HG02763 (cell line): ENCODE results near the gene CUBN.

Source experiments
- ATAC-seq: cut with Tn5 transposase; IDR thresholded peaks from one replicate; pipeline ENCODE4 v1.9.1; 2021; ENCODE audit warnings: mild to moderate bottlenecking, moderate library complexity; ENCODE audit not compliant: unreplicated experiment

Gene CUBN

GRCh38 chr10:16992611-16993119, 136.9 kb downstream of the CUBN start:
- no peak for ATAC-seq

GRCh38 chr10:16991011-16991410, 138.6 kb downstream of the CUBN start:
- ATAC-seq = no peak

- no peak for ATAC-seq
Observed at GRCh38 chr10:16989826-16990293, 139.8 kb downstream of the CUBN start.

GRCh38 chr10:16988900-16989299, 140.7 kb downstream of the CUBN start:
- no peak for ATAC-seq

- no peak for ATAC-seq
Observed at GRCh38 chr10:16987976-16988610, 141.5 kb downstream of the CUBN start.

- ATAC-seq = no peak
Observed at GRCh38 chr10:16987206-16987621, 142.4 kb downstream of the CUBN start.

- no peak for ATAC-seq
Observed at GRCh38 chr10:16986406-16987205, 143.0 kb downstream of the CUBN start.

GRCh38 chr10:16986082-16986405, 143.6 kb downstream of the CUBN start:
- no peak for ATAC-seq

GRCh38 chr10:16984242-16984641, 145.4 kb downstream of the CUBN start:
- ATAC-seq = no peak

GRCh38 chr10:16976803-16977202, 152.8 kb downstream of the CUBN start:
- no peak for ATAC-seq

GRCh38 chr10:16975188-16975587, 154.4 kb downstream of the CUBN start:
- no peak for ATAC-seq

- no peak for ATAC-seq
Observed at GRCh38 chr10:16968416-16969041, 161.1 kb downstream of the CUBN start.

- ATAC-seq = no peak
Observed at GRCh38 chr10:16967866-16968415, 161.7 kb downstream of the CUBN start.

- no peak for ATAC-seq
Observed at GRCh38 chr10:16966991-16967865, 162.4 kb downstream of the CUBN start.

- ATAC-seq = no peak
Observed at GRCh38 chr10:16965740-16966447, 163.7 kb downstream of the CUBN start.

- ATAC-seq = no peak
Observed at GRCh38 chr10:16965344-16965616, 164.3 kb downstream of the CUBN start.

GRCh38 chr10:16964576-16965343, 164.9 kb downstream of the CUBN start:
- ATAC-seq = no peak

GRCh38 chr10:16960551-16960950, 169.1 kb downstream of the CUBN start:
- ATAC-seq = no peak

- no peak for ATAC-seq
Observed at GRCh38 chr10:16957038-16957437, 172.6 kb downstream of the CUBN start.
